ENCODE measurements around the gene BMPER.

DNA sequence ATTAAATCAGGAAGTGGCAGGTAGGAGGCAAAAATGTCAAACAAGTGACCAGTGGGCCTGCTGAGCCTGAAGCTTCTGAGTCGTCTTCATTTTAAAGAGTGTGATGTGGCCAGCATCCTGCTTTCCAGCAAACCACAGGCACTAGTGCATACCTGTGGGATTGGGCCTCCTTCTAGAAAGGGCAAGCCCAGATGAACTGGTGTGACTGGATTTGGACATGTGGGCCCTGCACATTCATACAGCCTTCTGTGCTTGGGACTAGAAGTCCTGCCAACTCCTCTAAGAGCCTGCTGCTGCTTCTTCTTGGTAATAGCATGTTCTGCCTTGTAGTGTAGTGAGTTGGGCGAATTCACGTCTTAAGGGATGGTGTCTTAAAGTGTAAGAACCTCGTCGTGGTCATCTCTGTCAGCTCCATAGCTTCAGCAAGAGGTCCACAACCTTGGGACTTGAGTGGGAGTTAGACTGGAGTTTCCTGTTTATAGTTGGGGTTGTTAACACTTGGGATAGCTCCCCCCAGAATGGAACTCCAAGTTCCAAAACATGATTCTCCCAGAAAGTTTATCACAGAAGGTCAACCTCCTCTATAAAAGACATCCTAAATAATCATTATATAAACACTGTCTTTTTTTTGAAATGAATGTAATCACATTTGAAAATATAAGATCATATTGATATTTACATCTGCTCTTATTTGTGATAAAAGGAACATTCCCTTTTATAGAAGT is 11.2 kb downstream of the BMPER start:
- TF ChIP-seq CTCF (IDR thresholded peaks at IDR 0.05; ENCODE audit: insufficient read depth, low read length, poor library complexity, severe bottlenecking) (no peak), EZH2phosphoT487 (conservative IDR thresholded peaks at IDR 0.05; ENCODE audit: low read length) (no peak)
